CD4-positive, alpha-beta T cell treated with Interleukin-6 for 4 hours (primary cell): Measurements from ENCODE around the gene ZFYVE28.

Source experiments
- DNase-seq: peaks from one replicate; pipeline ENCODE4 v3.0.0-alpha.2; 2020; ENCODE audit warnings: mixed read lengths

The ZFYVE28 gene

DNA sequence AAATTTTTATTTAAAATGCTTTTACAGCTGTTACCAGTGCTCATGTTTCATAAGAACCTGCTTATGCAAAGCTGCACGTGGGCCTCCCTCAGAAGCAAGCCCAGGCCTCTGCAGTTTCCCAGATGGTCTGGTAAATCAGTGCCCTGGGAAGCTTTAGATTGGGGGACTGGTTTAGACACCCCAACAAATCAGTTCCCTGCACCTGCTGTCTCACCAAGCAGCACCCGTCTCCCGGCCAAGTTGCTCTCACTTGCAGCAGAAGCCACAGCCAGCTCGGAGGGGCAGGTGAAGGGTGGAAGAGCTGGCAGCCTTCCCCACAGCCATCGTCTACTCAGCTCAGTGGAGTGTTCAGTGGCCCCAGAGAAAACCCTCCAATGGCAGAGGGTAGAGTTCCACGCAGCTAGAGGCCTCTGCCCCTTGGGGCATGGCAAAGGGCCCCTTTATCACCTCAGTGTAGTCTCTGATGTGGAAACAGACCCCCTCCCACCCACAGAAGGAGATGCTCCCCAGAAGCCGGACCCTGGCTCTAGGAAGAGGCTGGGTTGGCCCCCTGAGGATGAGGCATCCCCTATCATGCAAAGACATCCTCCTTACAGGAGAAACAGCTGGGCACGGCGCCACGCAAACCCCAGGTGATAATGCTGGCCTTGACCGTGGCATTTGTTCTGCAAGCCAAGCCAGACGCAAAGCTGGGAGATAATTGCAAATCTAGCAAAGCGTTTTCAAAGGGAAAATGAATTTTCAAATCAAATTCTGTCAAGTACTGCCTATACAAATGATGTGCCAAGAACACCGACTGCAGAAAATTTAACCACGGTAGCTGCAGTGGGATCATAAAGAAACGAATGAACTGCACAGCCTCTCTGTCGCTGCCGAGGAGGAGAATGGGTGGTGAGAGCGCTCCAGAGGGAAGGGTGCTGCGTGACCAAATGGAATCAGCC, 51.9 kb downstream of the ZFYVE28 start:
- DNase-seq = no peak

DNA sequence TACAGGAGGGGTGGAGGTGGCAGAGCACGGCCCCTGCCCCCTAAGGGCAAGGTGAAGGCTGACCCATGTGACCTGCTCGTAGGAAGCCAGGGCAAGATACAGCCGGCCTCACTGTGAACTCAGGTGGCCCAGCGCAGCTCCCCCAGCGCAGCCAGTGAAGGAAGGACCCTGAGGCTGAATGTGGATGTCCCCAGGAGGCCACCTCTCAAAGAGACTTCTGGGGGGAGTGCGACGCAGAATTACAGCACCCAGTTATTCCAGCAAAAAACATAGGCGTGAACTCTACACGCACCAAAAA, 52.6 kb downstream of the ZFYVE28 start:
- no peak for DNase-seq

DNA sequence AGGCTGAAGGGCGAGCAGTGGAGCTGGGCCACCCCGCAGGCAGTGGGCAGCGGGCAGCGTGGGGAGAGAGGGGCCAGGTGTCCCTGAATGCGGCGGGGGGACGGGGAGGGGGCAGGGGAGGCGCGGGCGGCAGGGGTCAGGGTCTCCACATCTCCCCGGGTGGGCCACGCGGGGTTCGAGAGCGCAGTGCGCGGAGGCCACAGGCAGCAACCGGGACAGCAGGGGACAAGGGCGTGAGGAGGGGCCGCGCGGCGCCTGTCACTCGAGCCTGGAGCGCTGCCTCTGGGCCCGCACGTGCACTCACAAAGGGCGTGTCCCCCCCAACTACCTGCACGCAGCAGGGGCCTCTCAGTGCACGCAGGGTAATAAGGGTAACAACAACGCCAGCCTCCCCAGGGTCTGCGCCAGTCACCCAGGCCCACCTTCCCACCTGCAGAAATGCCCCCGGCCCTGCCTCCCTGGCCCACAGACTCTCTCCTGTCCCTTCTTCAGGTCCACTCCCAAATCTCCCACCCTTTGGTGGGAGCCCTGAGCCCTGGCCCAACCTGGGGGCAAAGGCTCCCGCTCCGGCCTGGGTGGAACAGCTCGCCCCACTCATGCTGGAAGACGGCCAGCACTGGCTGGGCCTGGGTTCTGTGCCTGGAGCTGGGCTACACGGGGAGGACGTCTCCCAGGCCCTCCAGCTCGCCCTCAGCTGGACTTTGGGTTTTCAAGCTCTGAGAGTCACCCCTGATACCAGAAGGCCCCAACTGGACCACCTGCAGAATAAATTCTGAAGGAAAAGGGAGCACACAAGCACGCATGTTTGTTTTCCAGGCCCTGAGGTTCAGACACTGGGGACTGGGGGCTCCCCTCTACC, 53.2 kb downstream of the ZFYVE28 start:
- no peak for DNase-seq

DNA sequence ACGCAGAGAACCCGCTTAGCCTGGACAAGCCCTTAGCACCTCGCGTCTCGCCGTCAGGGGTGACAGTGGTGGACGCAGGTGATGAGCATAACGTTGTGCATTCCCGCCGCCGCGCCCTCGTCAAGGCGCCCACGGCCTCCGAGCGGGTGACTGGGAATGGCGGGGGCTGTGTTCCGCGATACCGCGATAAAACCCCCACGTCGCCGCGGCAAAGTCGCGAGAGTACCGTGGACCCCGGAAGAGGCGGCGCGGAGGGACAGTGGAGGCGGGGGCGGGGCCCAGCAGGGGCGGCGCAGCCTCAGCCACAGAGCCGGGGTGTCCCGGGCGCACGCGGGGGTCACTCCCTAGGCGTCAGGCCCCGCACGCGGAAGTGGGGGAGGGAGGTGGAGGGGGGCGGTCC, 53.8 kb downstream of the ZFYVE28 start:
- DNase-seq = peak; percentile 74

DNA sequence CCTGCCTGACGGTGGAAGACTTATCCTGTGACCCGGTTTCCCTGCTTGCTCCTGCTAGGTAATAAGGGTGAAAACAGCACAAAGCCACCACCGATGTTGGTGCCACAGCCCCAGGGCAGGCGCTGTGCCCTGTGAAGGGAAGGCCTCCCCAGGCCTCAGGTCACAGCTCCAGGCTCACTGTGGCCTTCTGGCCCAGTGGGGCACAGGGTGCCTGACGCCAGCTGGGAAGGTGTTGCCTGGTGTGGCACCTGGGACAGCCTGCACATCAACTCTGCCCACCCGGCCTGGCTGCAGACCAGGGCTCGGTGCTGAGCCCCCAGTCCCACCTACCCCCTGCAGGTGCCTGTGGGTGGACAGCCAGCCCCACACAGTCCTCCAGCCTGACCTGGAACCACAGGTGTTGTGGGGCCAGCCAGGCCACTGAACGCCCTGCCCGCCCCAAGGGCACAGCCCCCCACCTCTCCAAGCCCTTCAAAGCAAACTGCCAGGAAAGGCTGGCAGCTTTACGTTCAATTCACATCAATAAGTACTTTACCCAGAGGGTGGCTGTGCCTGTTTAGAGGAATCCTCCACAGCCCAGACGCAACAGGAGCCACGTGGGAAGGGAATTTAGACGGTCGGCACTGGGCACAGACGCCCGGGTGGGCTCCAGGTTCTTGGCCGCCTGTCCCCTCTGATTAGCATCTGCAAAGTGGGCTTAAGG, 54.3 kb downstream of the ZFYVE28 start:
- DNase-seq = no peak

DNA sequence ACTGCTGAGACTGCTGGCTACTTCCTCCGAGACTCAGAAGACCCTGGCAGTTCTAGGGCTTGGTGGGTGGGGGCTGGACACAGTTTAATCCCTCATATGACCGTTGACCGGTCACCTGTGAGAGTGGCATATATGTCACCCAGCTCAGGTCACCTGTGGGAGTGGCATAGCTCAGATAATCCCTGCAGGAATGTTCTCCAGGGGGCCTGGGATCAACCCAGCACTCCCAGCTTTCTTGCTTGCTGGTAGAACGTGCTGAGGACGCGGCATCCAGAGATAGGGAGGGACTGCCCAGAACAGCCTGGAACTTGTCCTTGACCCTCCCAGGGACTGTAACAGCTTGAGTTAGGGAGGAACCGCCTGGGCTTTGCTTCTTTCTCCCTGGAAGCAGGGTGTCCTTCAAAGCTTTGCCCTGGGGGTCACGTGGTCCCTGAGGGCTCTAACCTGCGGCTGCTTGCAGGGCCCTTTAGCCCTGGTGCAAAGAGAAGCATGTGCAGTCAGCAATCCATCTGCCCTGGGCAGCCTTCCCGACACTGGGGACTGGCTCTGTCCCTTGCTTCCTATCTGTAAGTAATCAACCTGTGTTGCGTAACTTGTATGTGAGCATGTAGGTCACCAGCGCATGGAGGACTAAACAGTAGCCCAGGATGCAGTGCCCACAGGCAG, 55.3 kb downstream of the ZFYVE28 start:
- DNase-seq = no peak

DNA sequence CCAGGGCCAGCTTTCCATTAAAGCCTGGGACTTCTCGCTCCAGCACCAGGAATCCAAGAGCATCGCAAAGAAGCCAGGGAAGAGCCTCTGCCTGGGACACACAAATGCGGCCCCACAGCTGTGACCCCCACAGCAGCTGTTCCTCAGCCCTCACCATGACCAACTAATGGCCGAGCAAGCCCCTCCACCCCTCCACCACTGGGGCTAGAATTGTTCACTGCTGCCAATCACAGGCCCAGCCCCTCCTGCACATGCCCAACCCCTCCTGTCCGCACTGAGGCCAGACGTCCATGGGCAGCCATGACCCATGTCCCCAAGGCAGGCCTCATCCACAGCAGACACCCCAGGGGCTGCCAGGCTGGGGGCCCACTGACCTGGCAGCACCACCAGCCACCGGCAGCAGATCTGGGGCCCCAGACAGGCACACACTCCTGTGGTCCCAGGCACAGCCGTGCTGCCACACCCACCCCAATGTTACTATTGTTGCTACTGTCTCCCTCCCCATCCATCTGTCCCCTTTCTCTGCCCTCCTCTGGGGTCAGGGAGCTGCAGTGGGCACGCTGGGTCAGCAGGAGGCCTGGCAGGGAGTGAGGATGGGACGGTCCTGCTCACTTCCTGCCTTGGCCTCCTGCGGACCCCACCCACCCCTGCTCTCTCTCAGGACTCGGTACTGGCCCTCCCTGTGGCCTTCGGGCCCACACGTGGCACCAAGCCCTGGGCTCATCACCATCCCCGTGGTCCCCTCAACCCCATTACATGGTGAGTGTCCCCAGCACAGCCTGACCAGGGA, 56.0 kb downstream of the ZFYVE28 start:
- no peak for DNase-seq

DNA sequence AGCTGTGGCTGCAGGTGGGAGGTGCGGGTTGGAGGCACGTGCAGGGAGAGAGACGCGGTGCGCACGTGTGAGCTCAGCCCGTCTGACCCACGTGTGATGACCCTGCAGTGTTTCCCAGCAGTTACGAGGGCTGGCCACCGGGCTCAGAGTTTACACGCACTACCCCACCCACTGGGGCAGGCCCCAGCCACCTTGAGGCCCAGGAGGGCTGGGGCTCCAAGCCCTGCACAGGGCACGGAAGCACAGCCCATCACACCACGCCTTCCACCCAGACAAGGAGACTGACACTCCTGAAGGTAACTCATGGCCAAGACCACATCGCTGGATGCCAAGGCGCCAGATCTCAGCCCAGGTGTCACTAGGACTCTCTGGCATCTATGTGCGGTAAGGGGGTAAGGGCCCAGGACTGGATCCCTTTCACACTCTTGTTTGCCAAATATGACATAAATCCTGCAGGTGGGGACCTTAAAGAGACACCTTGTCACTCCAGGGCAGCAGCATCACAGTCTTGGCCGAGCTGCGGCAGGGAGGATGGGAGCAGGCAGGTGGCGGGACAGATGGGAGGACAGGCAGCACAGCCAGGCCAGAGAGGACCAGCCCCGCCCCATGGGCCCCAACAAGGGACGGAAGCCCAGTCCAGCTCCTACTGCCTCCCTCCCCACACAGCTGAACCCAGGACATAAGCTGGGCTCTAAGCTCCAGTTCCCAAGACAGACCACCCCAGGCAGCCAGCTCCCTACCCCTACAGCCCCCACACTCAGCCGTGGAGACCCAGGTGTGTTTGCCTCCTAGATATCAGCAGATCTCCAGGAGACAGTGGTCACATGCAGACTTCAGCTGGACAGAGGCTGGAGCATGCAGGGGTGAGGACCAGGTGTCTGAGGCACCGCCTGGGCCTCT, 56.8 kb downstream of the ZFYVE28 start:
- no peak for DNase-seq

DNA sequence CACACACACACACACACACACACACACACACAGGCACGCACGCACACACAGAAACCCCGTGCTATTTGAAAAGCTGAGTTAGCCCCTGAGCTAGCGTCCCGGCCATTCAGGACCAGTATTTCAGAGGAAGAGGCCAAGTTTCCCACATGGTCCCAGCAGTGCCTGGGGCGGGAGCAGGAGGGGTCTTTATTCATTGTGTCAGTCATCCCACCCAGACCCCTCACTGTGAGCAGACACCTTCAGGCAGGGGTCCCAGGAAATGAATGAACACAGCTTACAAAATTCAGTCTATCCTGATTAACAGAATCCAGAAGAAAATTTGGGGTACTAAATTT, 58.1 kb downstream of the ZFYVE28 start:
- no peak for DNase-seq

DNA sequence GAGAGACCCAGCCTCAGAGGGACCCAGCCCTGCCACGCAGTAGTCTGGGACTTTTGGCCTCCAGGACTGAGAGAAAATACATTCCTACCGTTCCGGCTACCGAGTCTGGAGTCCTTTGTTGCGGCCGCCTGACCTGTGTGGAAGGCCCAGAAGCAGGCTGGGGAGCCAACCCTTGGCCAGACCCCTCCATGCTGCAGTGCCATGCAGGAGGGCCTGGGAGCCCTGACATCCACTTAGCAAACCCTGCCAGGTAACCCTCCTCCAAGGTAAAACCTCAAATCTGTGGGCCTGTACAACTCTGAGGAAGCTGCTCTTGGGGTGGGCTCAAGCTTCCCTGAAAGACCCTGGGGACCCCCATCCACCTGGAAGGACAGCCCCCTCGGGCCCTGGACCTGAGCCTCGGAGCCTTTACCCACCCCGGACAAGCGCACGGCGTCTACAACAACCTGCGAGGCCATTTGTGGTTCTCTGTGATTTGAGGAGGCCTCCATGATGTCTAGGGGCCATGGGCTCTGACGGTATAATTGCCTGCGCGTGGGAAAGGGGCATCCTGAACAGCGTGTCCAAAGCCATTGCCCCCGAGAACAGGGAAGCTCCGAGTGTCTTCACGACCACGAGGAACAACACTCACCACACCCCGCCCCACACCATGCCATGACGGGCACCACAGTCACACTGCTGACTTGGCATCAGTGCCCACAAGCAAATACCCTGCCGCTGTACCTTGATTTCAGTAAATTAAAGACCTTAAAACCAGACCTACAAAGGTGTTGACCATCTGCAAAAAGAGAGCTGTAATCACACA, 58.7 kb downstream of the ZFYVE28 start:
- DNase-seq = no peak

DNA sequence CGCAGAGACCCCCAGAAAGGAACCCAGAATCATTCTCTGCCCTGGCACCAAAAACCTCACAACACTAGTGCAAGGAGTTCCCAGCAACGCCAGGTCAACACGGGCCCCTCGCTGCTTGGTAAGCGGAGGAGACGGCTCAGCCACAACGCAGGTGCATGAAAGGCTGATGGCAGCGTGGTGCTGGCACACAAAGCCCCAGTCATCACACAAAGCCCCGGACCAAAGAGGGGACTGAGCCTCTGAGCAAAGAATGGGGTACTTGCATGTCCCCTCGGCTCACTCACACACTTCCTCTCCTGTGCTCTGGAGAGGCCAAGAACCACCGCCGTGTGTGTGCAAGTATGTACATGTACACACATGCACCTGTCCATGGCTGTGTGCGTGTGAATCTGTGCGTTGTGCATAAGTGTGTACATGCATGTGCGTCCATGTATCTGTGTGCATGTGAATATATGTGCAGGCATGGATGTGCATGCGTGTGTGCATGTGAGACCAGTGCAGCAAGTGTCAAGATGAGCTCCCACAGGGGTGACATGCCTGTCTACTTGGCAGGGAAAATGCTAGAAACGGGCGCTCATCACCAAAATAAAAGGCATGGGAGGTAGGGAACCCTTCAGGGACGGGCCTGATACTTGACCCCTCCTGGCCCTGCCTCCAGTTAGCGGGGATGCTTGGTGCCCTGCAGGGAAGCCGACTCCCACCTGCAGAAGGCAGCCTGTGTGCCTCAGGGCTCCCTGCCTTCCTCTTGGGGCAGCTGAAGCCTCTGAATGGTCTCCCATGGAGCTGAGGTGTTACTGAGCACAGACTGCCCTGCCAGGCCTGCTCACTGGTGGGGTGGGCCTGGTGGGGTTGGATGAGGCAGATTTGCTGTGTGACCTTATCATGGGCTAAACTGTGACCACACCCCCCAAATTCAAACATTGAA, 60.4 kb downstream of the ZFYVE28 start:
- DNase-seq = no peak

DNA sequence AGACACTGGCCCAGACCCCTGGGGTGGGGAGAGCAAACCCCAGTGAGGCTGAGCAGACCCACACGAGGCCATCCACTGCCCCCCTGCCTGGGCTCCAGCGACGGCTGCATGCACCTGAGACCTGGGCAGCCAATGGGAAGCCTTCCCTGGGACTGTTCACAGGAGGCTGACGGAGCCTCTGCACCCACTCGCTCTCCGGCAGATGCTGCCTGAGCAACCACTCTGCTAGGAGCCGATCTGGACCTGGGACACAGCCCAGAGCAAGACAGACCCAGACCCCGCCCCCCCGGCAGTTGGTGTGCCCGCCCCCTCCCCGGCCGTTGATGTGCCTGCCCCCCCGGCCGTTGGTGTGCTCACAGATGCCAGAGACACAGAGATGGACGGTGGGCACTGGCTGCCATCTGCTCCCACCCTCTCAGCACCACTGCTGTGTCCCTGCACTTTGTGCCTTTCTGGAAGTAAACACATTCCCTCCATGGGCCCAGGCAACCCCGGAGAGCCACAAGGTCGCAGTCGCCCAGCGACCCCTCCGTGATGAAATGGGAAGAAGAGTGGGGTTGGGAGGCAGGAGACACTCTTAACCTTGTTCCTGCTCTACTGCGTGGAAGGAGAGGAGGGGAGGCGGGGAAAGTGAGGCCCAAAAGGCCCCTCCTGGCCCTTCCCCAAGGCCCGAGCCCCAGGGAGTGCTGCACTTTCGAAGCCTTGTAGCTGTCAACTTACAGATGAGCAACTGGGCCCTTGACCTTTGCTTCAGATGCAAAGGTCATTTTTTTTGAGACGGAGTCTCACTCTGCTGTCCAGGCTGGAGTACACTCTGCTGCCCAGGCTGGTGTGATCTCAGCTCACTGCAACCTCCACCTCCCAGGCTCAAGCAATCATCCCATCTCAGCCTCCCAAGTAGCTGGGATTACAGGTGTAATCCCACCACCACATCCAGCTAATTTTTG, 62.0 kb downstream of the ZFYVE28 start:
- no peak for DNase-seq

DNA sequence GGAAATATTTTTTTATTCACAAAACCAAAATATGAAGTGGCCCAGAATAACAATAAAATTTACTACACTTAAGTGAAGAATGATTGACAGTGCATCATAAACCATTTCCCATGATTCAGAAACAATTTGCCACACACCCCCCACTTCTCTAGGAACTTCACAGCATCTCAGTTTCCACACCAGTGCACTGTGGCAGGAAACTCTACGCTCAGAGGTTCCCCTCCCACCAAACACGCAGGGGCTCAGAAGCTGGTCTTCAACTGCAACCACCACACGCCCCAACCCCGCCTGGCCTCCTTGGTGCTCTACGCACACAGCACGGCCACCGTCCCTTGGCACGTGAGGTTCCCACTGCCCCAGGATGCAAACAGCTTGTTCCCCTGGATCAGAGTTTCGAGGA, 63.7 kb downstream of the ZFYVE28 start:
- no peak for DNase-seq

DNA sequence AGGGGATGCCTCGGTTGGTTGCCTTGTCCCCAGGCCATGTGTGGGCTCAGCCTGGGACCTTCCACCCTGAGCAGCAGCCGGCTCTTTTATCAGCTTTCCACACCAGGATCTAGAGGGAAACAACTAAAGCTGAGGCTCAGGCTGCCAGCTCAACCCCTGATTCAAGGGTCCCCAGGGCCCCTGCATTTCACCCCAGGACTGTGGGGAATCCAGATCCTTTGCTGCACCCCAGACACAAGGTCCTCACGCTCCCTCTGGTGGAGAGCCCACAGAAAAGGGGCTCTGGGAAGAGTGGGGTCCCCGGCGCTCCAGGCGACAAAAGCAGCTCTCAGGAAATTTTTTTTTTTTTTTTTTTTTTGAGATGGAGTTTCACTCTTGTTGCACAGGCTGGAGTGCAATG, 64.3 kb downstream of the ZFYVE28 start:
- peak; percentile 53 for DNase-seq

DNA sequence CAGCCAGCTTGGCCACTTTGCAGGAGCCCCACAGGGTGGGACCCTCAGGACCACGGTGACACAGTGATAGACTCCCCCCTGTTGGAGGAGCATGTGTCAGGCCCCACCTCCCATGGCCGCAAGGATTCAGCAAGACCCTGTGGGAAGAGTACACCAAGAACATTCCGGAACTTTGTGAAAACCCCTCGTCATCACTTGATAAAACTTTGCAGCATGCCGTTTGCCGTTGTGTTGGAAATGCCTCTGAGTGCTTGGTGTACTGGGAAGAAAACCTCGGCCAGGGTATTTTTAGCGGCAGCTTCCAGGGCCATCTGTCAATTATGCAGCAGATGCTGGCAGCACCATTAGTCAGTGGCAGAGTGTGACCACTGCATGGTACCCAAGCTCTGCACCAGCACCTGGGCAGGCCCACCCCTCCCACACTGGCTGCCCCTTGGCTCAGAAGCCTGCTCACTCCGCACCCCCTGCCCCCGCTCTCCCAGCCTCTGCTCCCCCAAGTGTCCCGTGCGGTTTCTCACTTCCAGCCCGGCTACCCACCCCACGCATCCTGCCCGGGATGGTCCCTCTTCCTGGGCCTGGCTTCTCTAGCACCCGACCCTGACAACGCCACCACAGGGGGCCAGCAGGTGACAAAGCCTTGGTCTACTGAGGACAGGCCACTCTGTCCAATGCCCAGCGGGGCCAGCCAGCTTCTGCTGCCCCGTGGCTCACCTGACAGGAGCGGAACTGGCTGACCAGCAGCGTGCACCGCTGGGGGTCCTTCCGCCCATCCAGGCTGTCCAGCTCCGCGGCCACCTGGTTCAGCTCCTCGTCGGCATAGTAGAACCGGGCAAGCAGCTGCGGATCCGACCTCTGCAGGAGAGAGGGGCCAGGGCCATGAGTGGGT, 65.0 kb downstream of the ZFYVE28 start:
- no peak for DNase-seq

DNA sequence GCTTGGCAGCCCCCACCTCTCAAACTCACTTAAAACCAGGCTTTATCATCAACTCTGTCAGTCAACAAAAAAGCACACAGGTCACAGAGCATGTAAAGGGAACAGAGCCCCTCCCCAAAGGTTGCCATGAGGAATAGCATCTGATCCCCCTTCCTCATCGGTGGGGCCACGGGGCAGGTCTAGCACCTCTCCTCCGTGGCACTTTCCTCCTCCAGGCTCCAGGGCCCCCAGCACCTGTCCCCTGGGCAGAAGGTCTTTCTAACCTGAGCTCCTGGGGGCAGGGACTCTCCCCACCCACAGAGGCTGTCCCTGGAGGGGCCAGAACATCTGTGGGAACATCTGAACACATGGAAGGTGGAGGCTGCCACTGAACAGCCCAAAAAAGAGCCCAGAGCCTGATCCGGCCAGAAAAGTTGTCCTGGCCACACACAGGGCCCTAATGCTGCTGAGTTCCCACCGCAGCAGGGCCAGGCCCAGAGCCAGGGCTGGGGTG, 65.7 kb downstream of the ZFYVE28 start:
- no peak for DNase-seq

DNA sequence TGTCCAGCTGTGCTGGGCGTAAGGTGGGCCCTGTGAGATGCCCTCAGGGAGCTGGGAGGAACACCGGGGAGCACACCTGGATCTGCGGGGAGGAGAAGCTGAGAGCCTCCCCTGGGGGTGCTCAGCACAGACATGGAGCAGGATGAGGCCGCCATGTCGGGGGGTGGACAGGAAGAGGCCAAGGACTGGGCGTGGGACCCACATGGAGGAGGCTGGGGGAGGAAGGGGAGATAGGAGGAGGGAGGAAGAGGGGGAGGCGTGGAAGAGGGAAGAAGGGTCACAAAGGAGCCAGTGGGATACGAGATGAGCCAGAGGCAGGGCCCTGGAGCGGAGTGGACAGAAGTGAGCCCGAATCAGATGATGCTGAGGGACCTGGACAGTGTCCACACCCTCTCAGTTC, 66.3 kb downstream of the ZFYVE28 start:
- no peak for DNase-seq
